Body of pancreas (tissue), 4 donors: ENCODE results near the gene FIBCD1. TPM values are rescaled to one million over a fixed set of nuclear protein-coding genes. Genes with fewer than 3 reads are reported as not detected.

Experiments used
- ATAC-seq: fragments of 150-250 bp; one replicate; pipeline ENCODE4 v1.9.1; 2016
- DNase-seq, 4 donors: peaks; one replicate each; pipeline ENCODE4 v3.0.0-alpha.2; 2019
- H3K27ac ChIP-seq, 4 donors: fragments of 200-600 bp; sonication (generic); 1 replicate in 3 of 4; 2 replicates in 1 of 4; pipeline versions ENCODE4 v1.5.1 to v1.6.1; 2016 to 2019; ENCODE audit warnings: mild to moderate bottlenecking in 1 of 4, mixed read lengths in 1 of 4, moderate library complexity in 1 of 4
- H3K27me3 ChIP-seq, 2 donors: fragments of 200-600 bp; sonication (generic); one replicate each; pipeline ENCODE4 v1.6.0; 2016; ENCODE audit warnings: mild to moderate bottlenecking in 1 of 2
- H3K36me3 ChIP-seq, 2 donors: fragments of 200-600 bp; sonication (generic); replicated peaks in 1 of 2; 2 replicates each; pipeline ENCODE4 v1.5.1; 2016; ENCODE audit warnings: low read depth in 2 of 2; ENCODE audit not compliant: insufficient read depth in 1 of 2
- H3K4me1 ChIP-seq: fragments of 200-600 bp; sonication (generic); one replicate; pipeline ENCODE4 v1.6.0; 2016
- H3K4me3 ChIP-seq, 2 donors: fragments of 200-600 bp; sonication (generic); 1 replicate in 1 of 2; 2 replicates in 1 of 2; pipeline ENCODE4 v1.5.1; 2016 to 2019
- H3K9me3 ChIP-seq, 3 donors: fragments of 200-600 bp; sonication (generic); 1 replicate in 2 of 3; 2 replicates in 1 of 3; pipeline ENCODE4 v1.5.1; 2016
- POLR2A ChIP-seq, 3 donors: fragments of 450-650 bp; IDR thresholded peaks; one replicate each; pipeline ENCODE4 v1.6.1; 2016; ENCODE audit warnings: antibody characterized with exemption in 3 of 3, mild to moderate bottlenecking in 2 of 3
- WGBS, 2 donors: methylation state at CpG; one replicate each; pipeline ENCODE4 v1.1.5; 2017; 5-methylcytosine and 5-hydroxymethylcytosine counted together
- intact Hi-C: fragments of 100-400 bp; cut with DNase I; formaldehyde crosslinking; loops from one replicate; pipeline ENCODE4 v1.15.1; 2023
- total RNA-seq, 2 donors: library from RNA; depleted of rRNA; stranded (reverse); fragments of >200 nt; gene quantifications; one replicate each; pipeline ENCODE4 v1.1.0, GENCODE V29; 2016
- TF ChIP-seq, protein P1 (sequence below), 7 experiments: fragments of 450-650 bp in 4 of 7; fragments of 200-600 bp in 3 of 7; sonication (generic) in 3 of 7; IDR thresholded peaks; one replicate each; pipeline ENCODE4 v1.5.1; 2016 to 2019; ENCODE audit warnings: antibody characterized with exemption in 7 of 7

FIBCD1 gene
- total RNA-seq, 2 donors from 2014 or later, result 0.78 TPM; not detected in 1

- DNase-seq (no peak), ATAC-seq (no peak)
- no peak for TF ChIP-seq POLR2A (IDR thresholded peaks at IDR 0.05)
- TF ChIP-seq, protein P1, sequence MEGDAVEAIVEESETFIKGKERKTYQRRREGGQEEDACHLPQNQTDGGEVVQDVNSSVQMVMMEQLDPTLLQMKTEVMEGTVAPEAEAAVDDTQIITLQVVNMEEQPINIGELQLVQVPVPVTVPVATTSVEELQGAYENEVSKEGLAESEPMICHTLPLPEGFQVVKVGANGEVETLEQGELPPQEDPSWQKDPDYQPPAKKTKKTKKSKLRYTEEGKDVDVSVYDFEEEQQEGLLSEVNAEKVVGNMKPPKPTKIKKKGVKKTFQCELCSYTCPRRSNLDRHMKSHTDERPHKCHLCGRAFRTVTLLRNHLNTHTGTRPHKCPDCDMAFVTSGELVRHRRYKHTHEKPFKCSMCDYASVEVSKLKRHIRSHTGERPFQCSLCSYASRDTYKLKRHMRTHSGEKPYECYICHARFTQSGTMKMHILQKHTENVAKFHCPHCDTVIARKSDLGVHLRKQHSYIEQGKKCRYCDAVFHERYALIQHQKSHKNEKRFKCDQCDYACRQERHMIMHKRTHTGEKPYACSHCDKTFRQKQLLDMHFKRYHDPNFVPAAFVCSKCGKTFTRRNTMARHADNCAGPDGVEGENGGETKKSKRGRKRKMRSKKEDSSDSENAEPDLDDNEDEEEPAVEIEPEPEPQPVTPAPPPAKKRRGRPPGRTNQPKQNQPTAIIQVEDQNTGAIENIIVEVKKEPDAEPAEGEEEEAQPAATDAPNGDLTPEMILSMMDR (IDR thresholded peaks at IDR 0.05), result no peak
- no peak overlapping the region for H3K4me3 ChIP-seq
- H3K27me3 ChIP-seq, result no peaks in the 10 kb centered on the region
- peaks cover 3 to 36% of the 10 kb centered on the region in 2 donors for H3K36me3 ChIP-seq
- no peaks in the 10 kb centered on the region for H3K9me3 ChIP-seq
- 89 to 90% methylated on average over 25 to 31 of the region's 35 CpGs for WGBS, 2 donors
- H3K27ac ChIP-seq, result no peak overlapping the region
- no peaks in the 10 kb centered on the region for H3K4me1 ChIP-seq
- intact Hi-C loops, result no loop called here
Observed at GRCh38 chr9:130885484-130886375, 53.3 kb downstream of the FIBCD1 start.

- no peak for ATAC-seq
Observed at GRCh38 chr9:130884542-130885483, 54.2 kb downstream of the FIBCD1 start.

GRCh38 chr9:130884111-130884531, 54.9 kb downstream of the FIBCD1 start:
- H3K4me3 ChIP-seq, result no peak overlapping the region

More at GRCh38 chr9:130884542-130885483, 54.2 kb downstream of the FIBCD1 start:
- no peak for TF ChIP-seq POLR2A (IDR thresholded peaks at IDR 0.05)
- H3K36me3 ChIP-seq, result peaks cover 12 to 45% of the 10 kb centered on the region in 2 donors
- H3K27ac ChIP-seq, result no peak overlapping the region
- 84 to 91% methylated on average over 34 to 39 of the region's 47 CpGs for WGBS, 2 donors
- intact Hi-C loops, result no loop called here
- DNase-seq, result no peak
- H3K9me3 ChIP-seq, result no peaks in the 10 kb centered on the region
- no peak overlapping the region for H3K4me3 ChIP-seq
- H3K4me1 ChIP-seq, result no peaks in the 10 kb centered on the region
- no peaks in the 10 kb centered on the region for H3K27me3 ChIP-seq

GRCh38 chr9:130883479-130883878, 55.6 kb downstream of the FIBCD1 start:
- no peak overlapping the region for H3K27ac ChIP-seq
- TF ChIP-seq, protein P1 (IDR thresholded peaks at IDR 0.05), result no peak
- TF ChIP-seq POLR2A (IDR thresholded peaks at IDR 0.05), result no peak
- WGBS, 2 donors, result 79 to 90% methylated on average over 3 to 5 of the region's 5 CpGs
- ATAC-seq (no peak), DNase-seq (no peak)
- no peak overlapping the region for H3K4me3 ChIP-seq
- H3K9me3 ChIP-seq, result no peaks in the 10 kb centered on the region
- intact Hi-C loops, result no loop called here
- peaks cover 13 to 52% of the 10 kb centered on the region in 2 donors for H3K36me3 ChIP-seq
- H3K27me3 ChIP-seq, result no peaks in the 10 kb centered on the region
- no peaks in the 10 kb centered on the region for H3K4me1 ChIP-seq

More at GRCh38 chr9:130884111-130884531, 54.9 kb downstream of the FIBCD1 start:
- intact Hi-C loops, result no loop called here
- no peak overlapping the region for H3K27ac ChIP-seq
- H3K9me3 ChIP-seq, result no peaks in the 10 kb centered on the region
- DNase-seq, result no peak
- peaks cover 13 to 49% of the 10 kb centered on the region in 2 donors for H3K36me3 ChIP-seq
- 87% methylated on average over 14 to 24 of the region's 25 CpGs for WGBS, 2 donors
- no peaks in the 10 kb centered on the region for H3K4me1 ChIP-seq
- no peak for ATAC-seq
- TF ChIP-seq, protein P1 (IDR thresholded peaks at IDR 0.05), result no peak
- no peak for TF ChIP-seq POLR2A (IDR thresholded peaks at IDR 0.05)
- no peaks in the 10 kb centered on the region for H3K27me3 ChIP-seq
